HepG2 (cell line): ENCODE results near the gene WNK2. TPM values are rescaled to one million over a fixed set of nuclear protein-coding genes. Genes with fewer than 3 reads are reported as not detected.
A peak's percentile ranks its signal among the peaks of the same experiment; 100 is the strongest.

Experiments used
- BRF2 ChIP-seq: sonication (generic); formaldehyde crosslinking; IDR thresholded peaks from 2 replicates; pipeline ENCODE4 v1.8.1; 2022; ENCODE audit warnings: mild to moderate bottlenecking, missing genetic modification reagents
- CBFB ChIP-seq: sonication (generic); formaldehyde crosslinking; IDR thresholded peaks from 2 replicates; pipeline ENCODE4 v1.4.0; 2020; ENCODE audit warnings: missing genetic modification reagents
- CCAR2 ChIP-seq: fragments of 200-400 bp; formaldehyde crosslinking; optimal IDR thresholded peaks from 2 replicates; pipeline ENCODE3; 2018; ENCODE audit warnings: low read depth, mild to moderate bottlenecking, low read length, moderate library complexity
- CHD2 ChIP-seq: IDR thresholded peaks from 2 replicates; pipeline ENCODE4 v1.6.1; 2011; ENCODE audit warnings: low read depth, low read length, improper control_type of control experiment
- ELF4 ChIP-seq: sonication (generic); formaldehyde crosslinking; IDR thresholded peaks from 2 replicates; pipeline ENCODE4 v1.5.0; 2020; ENCODE audit warnings: missing genetic modification reagents, mild to moderate bottlenecking, moderate library complexity, borderline replicate concordance
- GLMP ChIP-seq: sonication (generic); formaldehyde crosslinking; IDR thresholded peaks from 2 replicates; pipeline ENCODE4 v1.9.0; 2021; ENCODE audit warnings: missing genetic modification reagents, mild to moderate bottlenecking, borderline replicate concordance
- HINFP ChIP-seq: sonication (generic); formaldehyde crosslinking; IDR thresholded peaks from 2 replicates; pipeline ENCODE4 v1.4.0; 2020; ENCODE audit warnings: low read depth, mild to moderate bottlenecking, missing genetic modification reagents
- ISL2 ChIP-seq: sonication (generic); formaldehyde crosslinking; IDR thresholded peaks from 2 replicates; pipeline ENCODE4 v1.5.0; 2020; ENCODE audit warnings: missing genetic modification reagents
- MZF1 ChIP-seq: sonication (generic); formaldehyde crosslinking; IDR thresholded peaks from 2 replicates; pipeline ENCODE4 v1.8.1; 2023; ENCODE audit warnings: mild to moderate bottlenecking, missing genetic modification reagents, borderline replicate concordance
- NCOA1 ChIP-seq: sonication (generic); formaldehyde crosslinking; IDR thresholded peaks from 2 replicates; pipeline ENCODE4 v1.9.0; 2021; ENCODE audit warnings: missing genetic modification reagents
- PHF20 ChIP-seq: sonication (generic); formaldehyde crosslinking; IDR thresholded peaks from 2 replicates; pipeline ENCODE4 v1.5.0; 2020; ENCODE audit warnings: mild to moderate bottlenecking, missing genetic modification reagents
- PREB ChIP-seq: sonication (generic); formaldehyde crosslinking; IDR thresholded peaks from 2 replicates; pipeline ENCODE4 v1.4.0; 2020; ENCODE audit warnings: missing genetic modification reagents
- RCOR2 ChIP-seq: IDR thresholded peaks from 2 replicates; pipeline ENCODE4 v1.6.1; 2016; ENCODE audit warnings: missing biosample characterization, missing genetic modification reagents
- RORA ChIP-seq: sonication (generic); formaldehyde crosslinking; IDR thresholded peaks from 2 replicates; pipeline ENCODE4 v1.5.0; 2020; ENCODE audit warnings: mild to moderate bottlenecking, missing genetic modification reagents, moderate library complexity
- SKI ChIP-seq: fragments of 450-650 bp; IDR thresholded peaks from one replicate; pipeline ENCODE4 v1.6.1; 2018; ENCODE audit warnings: mild to moderate bottlenecking; ENCODE audit not compliant: partially characterized antibody
- SUZ12 ChIP-seq: fragments of 150-350 bp; IDR thresholded peaks from 2 replicates; pipeline ENCODE4 v1.6.1; 2014; ENCODE audit warnings: low read depth, low read length
- TMF1 ChIP-seq: sonication (generic); formaldehyde crosslinking; IDR thresholded peaks from 2 replicates; pipeline ENCODE4 v1.8.1; 2022; ENCODE audit warnings: low read depth, missing genetic modification reagents
- ZBTB25 ChIP-seq: IDR thresholded peaks from 2 replicates; pipeline ENCODE4 v1.6.1; 2018; ENCODE audit warnings: missing genetic modification reagents
- ZKSCAN8 ChIP-seq: IDR thresholded peaks from 2 replicates; pipeline ENCODE4 v1.6.1; 2016; ENCODE audit warnings: borderline replicate concordance, missing genetic modification reagents, missing compliant biosample characterization
- ZNF329 ChIP-seq: sonication (generic); formaldehyde crosslinking; IDR thresholded peaks from 2 replicates; pipeline ENCODE4 v1.9.0; 2021; ENCODE audit warnings: low read depth, mild to moderate bottlenecking, missing genetic modification reagents
- ZNF33A ChIP-seq: sonication (generic); formaldehyde crosslinking; IDR thresholded peaks from 2 replicates; pipeline ENCODE4 v1.5.1; 2020; ENCODE audit warnings: missing genetic modification reagents, mild to moderate bottlenecking, moderate library complexity, borderline replicate concordance
- ZNF354B ChIP-seq: sonication (generic); formaldehyde crosslinking; IDR thresholded peaks from 2 replicates; pipeline ENCODE4 v1.8.0; 2022; ENCODE audit warnings: mild to moderate bottlenecking, missing genetic modification reagents
- ZNF460 ChIP-seq: sonication (generic); formaldehyde crosslinking; IDR thresholded peaks from 2 replicates; pipeline ENCODE4 v1.5.1; 2020; ENCODE audit warnings: missing genetic modification reagents, mild to moderate bottlenecking, borderline replicate concordance
- ZNF7 ChIP-seq: IDR thresholded peaks from 2 replicates; pipeline ENCODE4 v1.6.1; 2016; ENCODE audit warnings: missing biosample characterization, missing genetic modification reagents
- ZNF737 ChIP-seq: sonication (generic); formaldehyde crosslinking; IDR thresholded peaks from 2 replicates; pipeline ENCODE4 v1.5.0; 2020; ENCODE audit warnings: missing genetic modification reagents, mild to moderate bottlenecking, borderline replicate concordance
- polyA plus RNA-seq, 8 experiments: library from polyadenylated mRNA; depleted of rRNA in 3 of 8; stranded (reverse) in 7 of 8; unstranded in 1 of 8; fragments of >200 nt; fragmentation: Illumina TruSeq in 4 of 8; extraction: Trizol in 4 of 8; gene quantifications; 2 replicates each; pipeline versions ENCODE4 v1.2.1 to v1.2.3, GENCODE V29; 2011 to 2016; ENCODE audit warnings: low read depth in 4 of 8, missing spikeins in 1 of 8, mixed read lengths in 1 of 8; ENCODE audit not compliant: insufficient read depth in 1 of 8
- total RNA-seq, 5 experiments: library from RNA; depleted of rRNA; stranded (reverse); fragments of >200 nt; fragmentation: Illumina TruSeq; extraction: Trizol; gene quantifications; 2 replicates each; pipeline ENCODE4 v1.2.3, GENCODE V29; 2016; ENCODE audit warnings: low read depth in 1 of 5

The WNK2 gene
- total and polyA plus RNA-seq, 2 of the 13 experiments (the other 11 are each of a cell fraction or from before 2014, with no cell fraction given), result 10.5 to 12.0 TPM

- TF ChIP-seq RORA (no peak), ZNF737 (CRISPR knock-in tag) (no peak), TMF1 (CRISPR knock-in tag) (no peak), NCOA1 (CRISPR knock-in tag) (no peak), GLMP (no peak), CHD2 (peak; percentile 76; the same call in 1 of the 2 replicates), SUZ12 (no peak), ZBTB25 (CRISPR knock-in tag) (0 out of 2 replicates have a peak, but pooled peaks have one; percentile 35), ELF4 (CRISPR knock-in tag) (no peak), RCOR2 (CRISPR knock-in tag) (peak; percentile 37; the same call in 1 of the 2 replicates), ZNF7 (CRISPR knock-in tag) (no peak), HINFP (CRISPR knock-in tag) (no peak; the same call in 1 of the 2 replicates), SKI (peak; percentile 85), ZNF460 (no peak; the same call in 1 of the 2 replicates), ZNF354B (CRISPR knock-in tag) (no peak), PHF20 (peak; percentile 62; the same call in 1 of the 2 replicates), MZF1 (CRISPR knock-in tag) (no peak), ZNF329 (CRISPR knock-in tag) (no peak), ZNF33A (CRISPR knock-in tag) (no peak), ZKSCAN8 (CRISPR knock-in tag) (no peak), BRF2 (CRISPR knock-in tag) (no peak), PREB (CRISPR knock-in tag) (no peak), ISL2 (peak; percentile 45; the same call in 1 of the 2 replicates), CBFB (no peak), CCAR2 (peak; percentile 40)
These were observed 115.7 kb downstream of the WNK2 start (continued) for GRCh38 chr9:93299418-93300174.
